Natural killer cell (primary cell): ENCODE measurements around the gene GPX2. TPM values are rescaled to one million over a fixed set of nuclear protein-coding genes. Genes with fewer than 3 reads are reported as not detected.

Source experiments
- ATAC-seq, 3 donors: fragments of 150-1000 bp in 2 of 3; fragments of 200-7000 bp in 1 of 3; cut with Tn5 transposase; 1 replicate in 1 of 3; 2 replicates in 2 of 3; pipeline ENCODE4 v1.10.0; 2021; ENCODE audit warnings: mild to moderate bottlenecking in 2 of 3, moderate library complexity in 2 of 3
- DNase-seq, 2 donors: peaks; one replicate each; pipeline versions ENCODE4 v3.0.0 to v3.0.0-alpha.2; 2013 to 2021; ENCODE audit warnings: mixed read lengths in 1 of 2
- H3K27ac ChIP-seq: one replicate; pipeline ENCODE4 v1.5.1; 2013; ENCODE audit warnings: mild to moderate bottlenecking, low read length
- H3K27me3 ChIP-seq: one replicate; pipeline ENCODE4 v1.6.1; 2013; ENCODE audit warnings: low read length; ENCODE audit not compliant: control insufficient read depth, insufficient read depth
- H3K36me3 ChIP-seq: one replicate; pipeline ENCODE4 v1.6.1; 2013; ENCODE audit warnings: low read length; ENCODE audit not compliant: control insufficient read depth, insufficient read depth
- H3K4me1 ChIP-seq: one replicate; pipeline ENCODE4 v1.6.1; 2013; ENCODE audit warnings: low read length; ENCODE audit not compliant: control insufficient read depth, insufficient read depth
- H3K4me3 ChIP-seq: one replicate; pipeline ENCODE4 v1.5.1; 2013; ENCODE audit warnings: low read length
- H3K9me3 ChIP-seq: one replicate; pipeline ENCODE4 v1.6.1; 2013; ENCODE audit warnings: low read length; ENCODE audit not compliant: control insufficient read depth, insufficient read depth
- H3K27ac Mint-ChIP-seq, 2 donors: one replicate each; pipeline ENCODE4 v1.8.0; 2022; ENCODE audit warnings: mild to moderate bottlenecking in 2 of 2, mixed read lengths in 2 of 2, moderate library complexity in 1 of 2
- H3K27me3 Mint-ChIP-seq, 2 donors: one replicate each; pipeline ENCODE4 v1.8.0; 2022; ENCODE audit warnings: low read depth in 2 of 2, mixed read lengths in 2 of 2
- H3K36me3 Mint-ChIP-seq: one replicate; pipeline ENCODE4 v1.8.0; 2022; ENCODE audit warnings: mixed read lengths
- H3K4me1 Mint-ChIP-seq, 2 donors: one replicate each; pipeline ENCODE4 v1.8.0; 2022; ENCODE audit warnings: mixed read lengths in 2 of 2
- H3K4me3 Mint-ChIP-seq: one replicate; pipeline ENCODE4 v1.8.0; 2022; ENCODE audit warnings: mild to moderate bottlenecking, moderate library complexity, mixed read lengths
- H3K9me3 Mint-ChIP-seq, 2 donors: one replicate each; pipeline ENCODE4 v1.8.0; 2022; ENCODE audit warnings: mixed read lengths in 2 of 2
- CTCF ChIP-seq: fragments of 200-600 bp; IDR thresholded peaks from one replicate; pipeline ENCODE4 v1.8.0; 2022; ENCODE audit warnings: antibody characterized with exemption
- WGBS: methylation state at CpG from one replicate; pipeline ENCODE4 v1.1.7; 2013; ENCODE audit warnings: missing lambda C conversion rate; ENCODE audit not compliant: insufficient coverage; 5-methylcytosine and 5-hydroxymethylcytosine counted together
- intact Hi-C: fragments of 100-400 bp; cut with micrococcal nuclease; formaldehyde crosslinking; loops from one replicate; pipeline ENCODE4 v1.14.2; 2022
- total RNA-seq, 4 donors: library from RNA; stranded (reverse); fragments of 120-200 nt in 1 of 4; gene quantifications; one replicate each; pipeline versions ENCODE4 v1.2.3 to v1.2.4, GENCODE V29; 2013 to 2022

The GPX2 gene
- total RNA-seq, 3 donors from 2014 or later (not counting 1 experiment from before 2014, with no cell fraction given) = not detected

GRCh38 chr14:64965356-64966000 is 22.9 kb upstream of the GPX2 start:
- H3K27ac ChIP-seq = no peak overlapping the region
- WGBS = 93% methylated on average over 15 of the region's 15 CpGs
- Mint-ChIP-seq H3K4me1 (peaks cover 2 to 4% of the 10 kb centered on the region in 2 donors), H3K27me3 (no peaks in the 10 kb centered on the region), H3K27ac (no peak overlapping the region), H3K36me3 (no peaks in the 10 kb centered on the region), H3K9me3 (no peaks in the 10 kb centered on the region), H3K4me3 (no peak overlapping the region)
- H3K9me3 ChIP-seq = no peaks in the 10 kb centered on the region
- no peaks in the 10 kb centered on the region for H3K27me3 ChIP-seq
- no peak for TF ChIP-seq CTCF
- H3K36me3 ChIP-seq = no peaks in the 10 kb centered on the region
- DNase-seq (no peak), ATAC-seq (no peak)
- intact Hi-C loops = no loop called here
- peaks cover 8% of the 10 kb centered on the region for H3K4me1 ChIP-seq
- no peak overlapping the region for H3K4me3 ChIP-seq

GRCh38 chr14:64963611-64964010 is 21.1 kb upstream of the GPX2 start:
- intact Hi-C loops = no loop called here
- no peaks in the 10 kb centered on the region for H3K36me3 ChIP-seq
- no peaks in the 10 kb centered on the region for H3K9me3 ChIP-seq
- H3K4me3 Mint-ChIP-seq = no peak overlapping the region
- H3K36me3 Mint-ChIP-seq = no peaks in the 10 kb centered on the region
- ATAC-seq = no peak
- no peak overlapping the region for H3K27ac Mint-ChIP-seq
- 64% methylated on average over 1 of the region's 1 CpG for WGBS
- no peaks in the 10 kb centered on the region for H3K9me3 Mint-ChIP-seq
- no peak overlapping the region for H3K27ac ChIP-seq
- peaks cover 0 to 9% of the 10 kb centered on the region in 2 donors for H3K4me1 Mint-ChIP-seq
- H3K4me3 ChIP-seq = no peak overlapping the region
- TF ChIP-seq CTCF = no peak
- H3K4me1 ChIP-seq = peaks cover 8% of the 10 kb centered on the region
- no peaks in the 10 kb centered on the region for H3K27me3 ChIP-seq
- no peaks in the 10 kb centered on the region for H3K27me3 Mint-ChIP-seq
- DNase-seq = no peak

- no peaks in the 10 kb centered on the region for H3K9me3 Mint-ChIP-seq
Measured at GRCh38 chr14:64960762-64961276, 18.3 kb upstream of the GPX2 start.

More at GRCh38 chr14:64960762-64961276, 18.3 kb upstream of the GPX2 start:
- H3K27ac Mint-ChIP-seq = no peak overlapping the region
- H3K27me3 Mint-ChIP-seq = no peaks in the 10 kb centered on the region
- H3K9me3 ChIP-seq = no peaks in the 10 kb centered on the region
- DNase-seq (no peak), ATAC-seq (peak in 2 of 3 donors; percentile 37 to 42)
- peaks cover 0 to 9% of the 10 kb centered on the region in 2 donors for H3K4me1 Mint-ChIP-seq
- no peak overlapping the region for H3K27ac ChIP-seq
- H3K36me3 ChIP-seq = no peaks in the 10 kb centered on the region
- no peak overlapping the region for H3K4me3 ChIP-seq
- no peak for TF ChIP-seq CTCF
- H3K4me1 ChIP-seq = peaks cover 8% of the 10 kb centered on the region
- 56% methylated on average over 5 of the region's 5 CpGs for WGBS
- H3K4me3 Mint-ChIP-seq = no peak overlapping the region
- no peaks in the 10 kb centered on the region for H3K36me3 Mint-ChIP-seq
- no peaks in the 10 kb centered on the region for H3K27me3 ChIP-seq
- intact Hi-C loops = no loop called here
